ENCODE data around the gene ZKSCAN4. TPM values are rescaled to one million over a fixed set of nuclear protein-coding genes. Genes with fewer than 3 reads are reported as not detected.

ZKSCAN4 gene
- polyA plus RNA-seq, 2 of the 4 experiments (the other 2 are of a cell fraction): 1.8 to 2.3 TPM

DNA sequence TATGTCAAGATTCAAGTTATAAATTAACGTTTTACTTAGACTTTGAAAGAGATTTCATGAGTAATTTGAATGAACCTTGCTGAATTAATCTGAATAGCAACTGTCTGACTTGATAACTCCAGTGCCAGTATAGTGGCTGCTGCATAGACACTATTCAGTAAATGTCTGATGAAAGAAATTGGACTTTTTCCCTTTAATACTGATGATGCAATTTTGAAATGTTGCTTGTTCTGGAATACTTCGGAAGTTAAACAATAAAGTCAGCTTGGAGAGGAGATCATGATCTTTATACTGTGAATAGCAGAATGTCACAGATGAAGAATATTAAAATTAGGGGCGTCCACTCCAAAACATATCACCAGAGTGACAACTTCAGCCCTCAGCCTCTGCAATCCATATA, 25.7 kb upstream of the ZKSCAN4 start (continued):
- no peak for TF ChIP-seq JUNB (IDR thresholded peaks at IDR 0.05)
- no peak for TF ChIP-seq ZC3H11A (IDR thresholded peaks at IDR 0.05)
- TF ChIP-seq, protein P1, sequence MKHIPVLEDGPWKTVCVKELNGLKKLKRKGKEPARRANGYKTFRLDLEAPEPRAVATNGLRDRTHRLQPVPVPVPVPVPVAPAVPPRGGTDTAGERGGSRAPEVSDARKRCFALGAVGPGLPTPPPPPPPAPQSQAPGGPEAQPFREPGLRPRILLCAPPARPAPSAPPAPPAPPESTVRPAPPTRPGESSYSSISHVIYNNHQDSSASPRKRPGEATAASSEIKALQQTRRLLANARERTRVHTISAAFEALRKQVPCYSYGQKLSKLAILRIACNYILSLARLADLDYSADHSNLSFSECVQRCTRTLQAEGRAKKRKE (CRISPR knock-in tag; IDR thresholded peaks at IDR 0.05; ENCODE audit: low read depth): no peak
- no peak for TF ChIP-seq CHD2 (IDR thresholded peaks at IDR 0.05; ENCODE audit: low read length, partially characterized antibody)
- no peak for TF ChIP-seq KDM1A (IDR thresholded peaks at IDR 0.05; ENCODE audit: low read depth)

DNA sequence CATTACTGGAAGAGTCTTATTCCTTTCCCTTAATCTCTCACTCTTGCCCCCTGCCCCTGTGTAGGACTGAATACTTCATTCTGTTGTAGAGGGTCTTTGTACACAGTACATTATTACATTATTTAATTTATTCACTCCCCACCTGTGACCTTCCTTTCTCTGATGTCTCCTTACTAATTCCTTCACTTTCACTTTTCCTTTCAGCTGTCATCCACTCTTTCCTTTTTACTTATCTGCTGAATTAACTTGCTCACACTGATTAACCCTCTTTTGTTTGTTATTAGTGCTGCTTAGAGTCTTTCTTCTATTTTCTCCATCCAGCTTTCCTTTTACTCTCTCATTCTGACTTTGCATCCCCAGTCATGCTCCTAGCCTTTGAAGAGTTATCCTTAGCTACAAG, 22.8 kb upstream of the ZKSCAN4 start:
- no peak overlapping the region for H3K27ac ChIP-seq
- CTCF ChIA-PET: interaction anchor here (0.9 kb wide), 1 partner anchor 82 kb away, joined by 3 read pairs; no protein-coding TSS in a partner anchor

More for the DNA sequence above, 22.8 kb upstream of the ZKSCAN4 start:
- POLR2A ChIA-PET: no interaction called here
- Histone ChIP-seq H3K9me3 (no peaks in the 10 kb centered on the region), H3K4me3 (no peak overlapping the region), H3K4me1 (no peaks in the 10 kb centered on the region; the same call in 2 of the 3 replicates), H3K4me2 (no peak overlapping the region)
- FAIRE-seq (no peak), ATAC-seq (no peak), DNase-seq (ENCODE audit: low read depth in 1 of 2, low spot score in 1 of 2) (no peak)
- TF ChIP-seq, protein P2, sequence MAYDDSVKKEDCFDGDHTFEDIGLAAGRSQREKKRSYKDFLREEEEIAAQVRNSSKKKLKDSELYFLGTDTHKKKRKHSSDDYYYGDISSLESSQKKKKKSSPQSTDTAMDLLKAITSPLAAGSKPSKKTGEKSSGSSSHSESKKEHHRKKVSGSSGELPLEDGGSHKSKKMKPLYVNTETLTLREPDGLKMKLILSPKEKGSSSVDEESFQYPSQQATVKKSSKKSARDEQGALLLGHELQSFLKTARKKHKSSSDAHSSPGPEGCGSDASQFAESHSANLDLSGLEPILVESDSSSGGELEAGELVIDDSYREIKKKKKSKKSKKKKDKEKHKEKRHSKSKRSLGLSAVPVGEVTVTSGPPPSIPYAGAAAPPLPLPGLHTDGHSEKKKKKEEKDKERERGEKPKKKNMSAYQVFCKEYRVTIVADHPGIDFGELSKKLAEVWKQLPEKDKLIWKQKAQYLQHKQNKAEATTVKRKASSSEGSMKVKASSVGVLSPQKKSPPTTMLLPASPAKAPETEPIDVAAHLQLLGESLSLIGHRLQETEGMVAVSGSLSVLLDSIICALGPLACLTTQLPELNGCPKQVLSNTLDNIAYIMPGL (CRISPR knock-in tag; IDR thresholded peaks at IDR 0.05; ENCODE audit: borderline replicate concordance): no peak
- TF ChIP-seq CBX8 (IDR thresholded peaks at IDR 0.05): no peak
- TF ChIP-seq MYC (IDR thresholded peaks at IDR 0.05; ENCODE audit: borderline replicate concordance, low read length): no peak
- no peak for TF ChIP-seq MAZ (IDR thresholded peaks at IDR 0.05; ENCODE audit: borderline replicate concordance, low read depth, low read length)
- no peak for TF ChIP-seq KDM5A (IDR thresholded peaks at IDR 0.05)
- no peak for TF ChIP-seq PHF8 (IDR thresholded peaks at IDR 0.05; ENCODE audit: borderline replicate concordance, low read depth)
- no peak for TF ChIP-seq TFCP2L1 (CRISPR knock-in tag; IDR thresholded peaks at IDR 0.05)
- TF ChIP-seq, protein P3, sequence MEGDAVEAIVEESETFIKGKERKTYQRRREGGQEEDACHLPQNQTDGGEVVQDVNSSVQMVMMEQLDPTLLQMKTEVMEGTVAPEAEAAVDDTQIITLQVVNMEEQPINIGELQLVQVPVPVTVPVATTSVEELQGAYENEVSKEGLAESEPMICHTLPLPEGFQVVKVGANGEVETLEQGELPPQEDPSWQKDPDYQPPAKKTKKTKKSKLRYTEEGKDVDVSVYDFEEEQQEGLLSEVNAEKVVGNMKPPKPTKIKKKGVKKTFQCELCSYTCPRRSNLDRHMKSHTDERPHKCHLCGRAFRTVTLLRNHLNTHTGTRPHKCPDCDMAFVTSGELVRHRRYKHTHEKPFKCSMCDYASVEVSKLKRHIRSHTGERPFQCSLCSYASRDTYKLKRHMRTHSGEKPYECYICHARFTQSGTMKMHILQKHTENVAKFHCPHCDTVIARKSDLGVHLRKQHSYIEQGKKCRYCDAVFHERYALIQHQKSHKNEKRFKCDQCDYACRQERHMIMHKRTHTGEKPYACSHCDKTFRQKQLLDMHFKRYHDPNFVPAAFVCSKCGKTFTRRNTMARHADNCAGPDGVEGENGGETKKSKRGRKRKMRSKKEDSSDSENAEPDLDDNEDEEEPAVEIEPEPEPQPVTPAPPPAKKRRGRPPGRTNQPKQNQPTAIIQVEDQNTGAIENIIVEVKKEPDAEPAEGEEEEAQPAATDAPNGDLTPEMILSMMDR (IDR thresholded peaks at IDR 0.05): no peak
- no peak for TF ChIP-seq MAFK (IDR thresholded peaks at IDR 0.05; ENCODE audit: partially characterized antibody)
- TF ChIP-seq ZNF302 (CRISPR knock-in tag; IDR thresholded peaks at IDR 0.05): no peak
- no peak for TF ChIP-seq JUNB (IDR thresholded peaks at IDR 0.05)
- TF ChIP-seq HOXA7 (CRISPR knock-in tag; IDR thresholded peaks at IDR 0.05): no peak
- TF ChIP-seq, protein P4, sequence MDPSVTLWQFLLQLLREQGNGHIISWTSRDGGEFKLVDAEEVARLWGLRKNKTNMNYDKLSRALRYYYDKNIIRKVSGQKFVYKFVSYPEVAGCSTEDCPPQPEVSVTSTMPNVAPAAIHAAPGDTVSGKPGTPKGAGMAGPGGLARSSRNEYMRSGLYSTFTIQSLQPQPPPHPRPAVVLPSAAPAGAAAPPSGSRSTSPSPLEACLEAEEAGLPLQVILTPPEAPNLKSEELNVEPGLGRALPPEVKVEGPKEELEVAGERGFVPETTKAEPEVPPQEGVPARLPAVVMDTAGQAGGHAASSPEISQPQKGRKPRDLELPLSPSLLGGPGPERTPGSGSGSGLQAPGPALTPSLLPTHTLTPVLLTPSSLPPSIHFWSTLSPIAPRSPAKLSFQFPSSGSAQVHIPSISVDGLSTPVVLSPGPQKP (IDR thresholded peaks at IDR 0.05; ENCODE audit: low read depth, low read length): no peak
- TF ChIP-seq POLR2A (IDR thresholded peaks at IDR 0.05; ENCODE audit: low read length): no peak
- TF ChIP-seq POLR2AphosphoS2 (conservative IDR thresholded peaks at IDR 0.05; ENCODE audit: low read length): no peak
- TF ChIP-seq, protein P5, sequence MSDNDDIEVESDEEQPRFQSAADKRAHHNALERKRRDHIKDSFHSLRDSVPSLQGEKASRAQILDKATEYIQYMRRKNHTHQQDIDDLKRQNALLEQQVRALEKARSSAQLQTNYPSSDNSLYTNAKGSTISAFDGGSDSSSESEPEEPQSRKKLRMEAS (IDR thresholded peaks at IDR 0.05): no peak
- TF ChIP-seq ESRRA (IDR thresholded peaks at IDR 0.05; ENCODE audit: borderline replicate concordance, low read length): no peak
- TF ChIP-seq, protein P1 (CRISPR knock-in tag; IDR thresholded peaks at IDR 0.05; ENCODE audit: low read depth): no peak
